ENCODE measurements around the gene MFN1. TPM values are rescaled to one million over a fixed set of nuclear protein-coding genes. Genes with fewer than 3 reads are reported as not detected.
A peak's percentile ranks its signal among the peaks of the same experiment; 100 is the strongest.

Gene MFN1
- total RNA-seq, 1 experiment from 2014 or later: 45.2 TPM

- H3K56ac ChIP-seq (ENCODE audit: insufficient read length, low read depth, low read length): no peak overlapping the region
- H4K91ac ChIP-seq (ENCODE audit: insufficient read length, low read depth, low read length): no peak overlapping the region
- WGBS (ENCODE audit: extremely low coverage, insufficient read length, low lambda C conversion rate): no CpG with 5 or more reads among the region's 8 CpGs
- no peak overlapping the region for H3K23ac ChIP-seq (ENCODE audit: insufficient read length, low read depth, low read length)
- no peak overlapping the region for H3T11ph ChIP-seq (ENCODE audit: low read length)
- H2BK120ac ChIP-seq (ENCODE audit: low read depth, low read length, poor library complexity, severe bottlenecking): no peak overlapping the region
- H2AFZ ChIP-seq (ENCODE audit: low read length): no peak overlapping the region
- H3K18ac ChIP-seq (ENCODE audit: insufficient read length, low read depth, low read length): no peak overlapping the region
- no peak overlapping the region for H2BK5ac ChIP-seq (ENCODE audit: insufficient read length, low read length)
- no peak overlapping the region for H3K14ac ChIP-seq (ENCODE audit: insufficient read depth, low read length)
- Mint-ChIP-seq H3K9me3 (no peaks in the 10 kb centered on the region), H3K27me3 (ENCODE audit: low read depth) (no peaks in the 10 kb centered on the region), H3K27ac (peak overlapping the region in 1 of 3 experiments; percentile 25; a peak in 1 of 7 replicates), H3K4me1 (peaks cover 0 to 6% of the 10 kb centered on the region in 2 experiments; a peak in 2 of 4 replicates), H3K36me3 (ENCODE audit: insufficient read depth in 1 of 3, low read depth in 3 of 3) (peaks cover 2 to 14% (median 11%) of the 10 kb centered on the region in 3 experiments; a peak in 4 of 7 replicates), H3K4me3 (no peak overlapping the region)
- no peak overlapping the region for H4K5ac ChIP-seq (ENCODE audit: insufficient read length, low read depth, low read length)
- DNase-seq: no peak
- H4K20me1 ChIP-seq (ENCODE audit: control insufficient read depth, insufficient read depth, insufficient read length): no peaks in the 10 kb centered on the region
- H3K79me2 ChIP-seq (ENCODE audit: insufficient read depth, low read length): no peaks in the 10 kb centered on the region; the same call in 1 of the 2 replicates
- H3K9ac ChIP-seq (ENCODE audit: extremely low read depth, insufficient read length, low read length): no peak overlapping the region
- H2AK5ac ChIP-seq (ENCODE audit: insufficient read length, low read length): no peak overlapping the region
- H3K4me2 ChIP-seq (ENCODE audit: insufficient read depth, insufficient read length, low read length): no peak overlapping the region
- H3K9me3 ChIP-seq (ENCODE audit: control insufficient read depth, low read depth, low read length): no peaks in the 10 kb centered on the region
- no peak overlapping the region for H3K27ac ChIP-seq (ENCODE audit: insufficient read length, low read depth, low read length)
- TF ChIP-seq, protein P1, sequence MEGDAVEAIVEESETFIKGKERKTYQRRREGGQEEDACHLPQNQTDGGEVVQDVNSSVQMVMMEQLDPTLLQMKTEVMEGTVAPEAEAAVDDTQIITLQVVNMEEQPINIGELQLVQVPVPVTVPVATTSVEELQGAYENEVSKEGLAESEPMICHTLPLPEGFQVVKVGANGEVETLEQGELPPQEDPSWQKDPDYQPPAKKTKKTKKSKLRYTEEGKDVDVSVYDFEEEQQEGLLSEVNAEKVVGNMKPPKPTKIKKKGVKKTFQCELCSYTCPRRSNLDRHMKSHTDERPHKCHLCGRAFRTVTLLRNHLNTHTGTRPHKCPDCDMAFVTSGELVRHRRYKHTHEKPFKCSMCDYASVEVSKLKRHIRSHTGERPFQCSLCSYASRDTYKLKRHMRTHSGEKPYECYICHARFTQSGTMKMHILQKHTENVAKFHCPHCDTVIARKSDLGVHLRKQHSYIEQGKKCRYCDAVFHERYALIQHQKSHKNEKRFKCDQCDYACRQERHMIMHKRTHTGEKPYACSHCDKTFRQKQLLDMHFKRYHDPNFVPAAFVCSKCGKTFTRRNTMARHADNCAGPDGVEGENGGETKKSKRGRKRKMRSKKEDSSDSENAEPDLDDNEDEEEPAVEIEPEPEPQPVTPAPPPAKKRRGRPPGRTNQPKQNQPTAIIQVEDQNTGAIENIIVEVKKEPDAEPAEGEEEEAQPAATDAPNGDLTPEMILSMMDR (conservative IDR thresholded peaks at IDR 0.05): no peak
- no peak overlapping the region for H3K4ac ChIP-seq (ENCODE audit: low read depth, low read length)
- H3K4me1 ChIP-seq (ENCODE audit: insufficient read depth, low read length): no peaks in the 10 kb centered on the region
- H3K79me1 ChIP-seq (ENCODE audit: insufficient read depth, low read depth, low read length, poor library complexity, severe bottlenecking): no peaks in the 10 kb centered on the region
- no peak overlapping the region for H2BK15ac ChIP-seq (ENCODE audit: low read depth, low read length)
- no peak overlapping the region for H4K8ac ChIP-seq (replicated peaks; ENCODE audit: insufficient read length, low read depth, low read length)
- no peak overlapping the region for H2BK12ac ChIP-seq (ENCODE audit: insufficient read length, low read depth, low read length)
- no peaks in the 10 kb centered on the region for H3K23me2 ChIP-seq (ENCODE audit: insufficient read length, low read depth, low read length, poor library complexity, severe bottlenecking)
- no peak overlapping the region for H2BK20ac ChIP-seq (ENCODE audit: low read depth, low read length, poor library complexity, severe bottlenecking)
- H3K27me3 ChIP-seq (ENCODE audit: insufficient read depth, low read length): no peaks in the 10 kb centered on the region
These were observed 81.5 kb downstream of the MFN1 start for GRCh38 chr3:179428876-179429548.
